ENCODE measurements around the gene SART1.

SART1 gene

DNA sequence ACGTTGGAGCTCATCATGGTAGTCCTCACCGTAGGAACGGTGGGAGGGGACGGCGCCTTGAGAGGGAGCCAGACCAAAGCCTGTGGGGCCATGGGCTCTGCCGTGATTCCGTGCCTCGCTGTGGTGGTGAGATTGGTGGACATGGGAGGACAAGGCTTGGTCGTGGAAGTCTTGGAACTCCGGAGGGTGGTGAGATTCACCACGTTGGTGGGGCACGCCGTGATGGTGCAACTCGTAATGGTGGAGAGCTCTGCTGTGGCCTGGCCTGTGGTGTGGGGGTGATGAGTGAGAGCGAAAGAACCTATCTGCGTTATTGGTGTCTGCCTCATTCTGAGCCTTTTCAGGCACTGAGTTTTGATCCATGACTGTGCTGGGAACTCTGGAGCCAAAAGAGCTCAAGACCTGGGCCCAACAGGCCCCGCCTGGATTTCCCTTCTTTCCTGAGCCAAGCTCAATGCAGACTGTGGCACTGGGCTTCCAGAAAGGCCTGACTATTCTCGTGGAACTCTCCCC is 64.5 kb downstream of the SART1 start, which contains the start of gene CATSPER1:
TSS of gene CATSPER1 (minus strand) at position 463 of the 513 bp plus-strand sequence. CDS start at position 363, 100 bp downstream.
- TF ChIP-seq, protein P1, sequence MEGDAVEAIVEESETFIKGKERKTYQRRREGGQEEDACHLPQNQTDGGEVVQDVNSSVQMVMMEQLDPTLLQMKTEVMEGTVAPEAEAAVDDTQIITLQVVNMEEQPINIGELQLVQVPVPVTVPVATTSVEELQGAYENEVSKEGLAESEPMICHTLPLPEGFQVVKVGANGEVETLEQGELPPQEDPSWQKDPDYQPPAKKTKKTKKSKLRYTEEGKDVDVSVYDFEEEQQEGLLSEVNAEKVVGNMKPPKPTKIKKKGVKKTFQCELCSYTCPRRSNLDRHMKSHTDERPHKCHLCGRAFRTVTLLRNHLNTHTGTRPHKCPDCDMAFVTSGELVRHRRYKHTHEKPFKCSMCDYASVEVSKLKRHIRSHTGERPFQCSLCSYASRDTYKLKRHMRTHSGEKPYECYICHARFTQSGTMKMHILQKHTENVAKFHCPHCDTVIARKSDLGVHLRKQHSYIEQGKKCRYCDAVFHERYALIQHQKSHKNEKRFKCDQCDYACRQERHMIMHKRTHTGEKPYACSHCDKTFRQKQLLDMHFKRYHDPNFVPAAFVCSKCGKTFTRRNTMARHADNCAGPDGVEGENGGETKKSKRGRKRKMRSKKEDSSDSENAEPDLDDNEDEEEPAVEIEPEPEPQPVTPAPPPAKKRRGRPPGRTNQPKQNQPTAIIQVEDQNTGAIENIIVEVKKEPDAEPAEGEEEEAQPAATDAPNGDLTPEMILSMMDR (IDR thresholded peaks at IDR 0.05; ENCODE audit: borderline replicate concordance, control extremely low read depth, extremely low read depth, insufficient read depth, missing control alignments) = no peak
- DNase-seq (ENCODE audit: low spot score) = no peak
- in situ Hi-C loops (cut with MboI; ENCODE audit: low sequenced_read_pairs, unreplicated experiment) = no loop called here
